Measurements from ENCODE around the gene POLR2H.
"Not testable (repeated sequence)": the region's sequence is repeated elsewhere in the genome, so short reads cannot be mapped to it uniquely, and the experiment has no call there.

DNA sequence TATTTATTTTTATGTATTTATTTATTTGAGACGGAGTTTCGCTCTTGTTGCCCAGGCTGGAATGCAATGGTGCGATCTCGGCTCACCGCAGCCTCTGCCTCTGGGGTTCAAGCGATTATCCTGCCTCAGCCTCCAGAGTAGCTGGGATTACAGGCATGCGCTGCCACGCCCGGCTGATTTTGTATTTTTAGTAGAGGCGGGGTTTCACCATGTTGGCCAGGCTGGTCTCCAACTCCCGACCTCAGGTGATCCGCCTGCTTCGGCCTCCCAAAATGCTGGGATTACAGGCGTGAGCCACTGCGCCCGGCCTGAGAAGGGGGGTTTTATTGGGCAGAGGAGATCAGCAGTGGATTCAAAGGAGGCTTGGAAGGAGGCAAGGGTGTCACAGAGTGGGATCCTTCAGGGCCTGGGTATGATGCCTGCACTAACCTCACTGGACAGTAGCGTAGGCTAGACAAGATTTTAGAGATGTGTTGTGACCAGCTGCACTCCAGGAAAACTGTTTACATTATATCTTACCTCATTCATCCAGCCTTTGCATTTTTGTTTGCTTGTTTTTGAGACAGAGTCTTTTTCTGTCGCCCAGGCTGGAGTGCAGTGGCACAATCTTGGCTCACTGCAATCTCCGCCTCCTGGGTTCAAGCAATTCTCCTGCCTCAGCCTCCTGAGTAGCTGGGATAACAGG, 21.9 kb upstream of the POLR2H start:
- TF ChIP-seq POLR2AphosphoS5, POLR2A, CTCF (IDR thresholded peaks at IDR 0.05): not testable (repeated sequence)
